Keratinocyte (primary cell): Measurements from ENCODE around the gene KRT82. TPM values are rescaled to one million over a fixed set of nuclear protein-coding genes. Genes with fewer than 3 reads are reported as not detected.

Source experiments
- DNase-seq: peaks from one replicate; pipeline ENCODE4 v3.0.0-alpha.2; 2011; ENCODE audit warnings: low read depth, missing footprints, low spot score
- FAIRE-seq: peaks from 2 replicates; lab custom pipeline; 2011; peaks lifted over from hg19 to GRCh38; lab: Jason Lieb, UNC
- H2AFZ ChIP-seq: 2 replicates; pipeline ENCODE4 v1.6.0; 2012; ENCODE audit warnings: low read length, control low read depth, inconsistent platforms; ENCODE audit not compliant: control insufficient read depth
- H3K27ac ChIP-seq: 2 replicates; pipeline ENCODE4 v1.5.1; 2011; ENCODE audit warnings: low read length; ENCODE audit not compliant: control insufficient read depth, insufficient read depth
- H3K27me3 ChIP-seq: 3 replicates; pipeline ENCODE4 v1.6.0; 2011; ENCODE audit warnings: low read length; ENCODE audit not compliant: control insufficient read depth, insufficient read depth; ENCODE audit errors: extremely low read depth
- H3K36me3 ChIP-seq, 2 experiments: 2 replicates in 1 of 2; 3 replicates in 1 of 2; pipeline ENCODE4 v1.5.1; 2011; ENCODE audit warnings: low read length in 2 of 2, mild to moderate bottlenecking in 1 of 2; ENCODE audit not compliant: control insufficient read depth in 2 of 2, insufficient read depth in 2 of 2; ENCODE audit errors: extremely low read depth in 1 of 2
- H3K4me1 ChIP-seq: 3 replicates; pipeline ENCODE4 v1.5.1; 2011; ENCODE audit warnings: low read length; ENCODE audit not compliant: control insufficient read depth, insufficient read depth; ENCODE audit errors: extremely low read depth
- H3K4me2 ChIP-seq: 3 replicates; pipeline ENCODE4 v1.6.0; 2011; ENCODE audit warnings: low read depth, low read length; ENCODE audit not compliant: control insufficient read depth, insufficient read depth; ENCODE audit errors: extremely low read depth
- H3K4me3 ChIP-seq, 3 experiments: fragments of 200-600 bp in 1 of 3; sonication (generic) in 1 of 3; 2 replicates in 2 of 3; 3 replicates in 1 of 3; pipeline ENCODE4 v1.5.1; 2011 to 2016; ENCODE audit warnings: low read length in 3 of 3, mild to moderate bottlenecking in 3 of 3, control low read depth in 2 of 3, inconsistent platforms in 1 of 3, low read depth in 1 of 3, mixed read lengths in 1 of 3, mixed run types in 1 of 3, moderate library complexity in 1 of 3; ENCODE audit not compliant: control insufficient read depth in 2 of 3, insufficient read depth in 2 of 3; ENCODE audit errors: extremely low read depth in 1 of 3
- H3K79me2 ChIP-seq: 2 replicates; pipeline ENCODE4 v1.6.0; 2012; ENCODE audit warnings: low read length; ENCODE audit not compliant: control insufficient read depth, insufficient read depth
- H3K9ac ChIP-seq: 3 replicates; pipeline ENCODE4 v1.6.0; 2011; ENCODE audit warnings: low read length; ENCODE audit not compliant: control insufficient read depth, insufficient read depth; ENCODE audit errors: extremely low read depth
- H3K9me1 ChIP-seq: 3 replicates; pipeline ENCODE4 v1.6.0; 2011; ENCODE audit warnings: low read length; ENCODE audit not compliant: control insufficient read depth, insufficient read depth; ENCODE audit errors: extremely low read depth
- H3K9me3 ChIP-seq: 2 replicates; pipeline ENCODE4 v1.5.1; 2012; ENCODE audit warnings: low read depth, low read length; ENCODE audit not compliant: control insufficient read depth
- H4K20me1 ChIP-seq: 3 replicates; pipeline ENCODE4 v1.6.0; 2011; ENCODE audit warnings: low read length; ENCODE audit not compliant: control insufficient read depth, insufficient read depth; ENCODE audit errors: extremely low read depth
- EZH2 ChIP-seq: IDR thresholded peaks from one replicate; pipeline ENCODE4 v1.6.1; 2012; ENCODE audit warnings: inconsistent platforms, mild to moderate bottlenecking, low read length, moderate library complexity
- dilution Hi-C: fragments of 300-500 bp; cut with MboI; formaldehyde crosslinking; loops from one replicate; pipeline ENCODE4 v1.7.0; 2020; ENCODE audit warnings: low sequenced_read_pairs; ENCODE audit not compliant: extremely low pct_ligation_motif_present
- polyA plus RNA-seq, 5 experiments: library from polyadenylated mRNA; depleted of rRNA in 3 of 5; stranded (reverse) in 3 of 5; stranded (forward) in 1 of 5; unstranded in 1 of 5; fragments of >200 nt; gene quantifications; 1 replicate in 1 of 5; 2 replicates in 3 of 5; 3 replicates in 1 of 5; pipeline versions ENCODE4 v1.2.1 to v1.2.3, GENCODE V29; 2011 to 2012; ENCODE audit warnings: missing spikeins in 2 of 5, low read depth in 1 of 5, low replicate concordance in 1 of 5
- TF ChIP-seq, protein P1 (sequence below), 3 experiments: IDR thresholded peaks in 1 of 3; conservative IDR thresholded peaks in 1 of 3; optimal IDR thresholded peaks in 1 of 3; 2 replicates in 2 of 3; 3 replicates in 1 of 3; pipeline versions ENCODE3 to v1.5.1; 2011; ENCODE audit warnings: low read length in 3 of 3, mild to moderate bottlenecking in 3 of 3, moderate library complexity in 2 of 3, control low read depth in 1 of 3, inconsistent platforms in 1 of 3; ENCODE audit not compliant: insufficient read depth in 2 of 3; ENCODE audit errors: extremely low read depth in 1 of 3

Gene KRT82
- polyA plus RNA-seq, 1 donor (not counting 4 experiments of a cell fraction or from before 2014, with no cell fraction given), result not detected

- Histone ChIP-seq H3K36me3 (no peaks in the 10 kb centered on the region), H2AFZ (no peak overlapping the region), H4K20me1 (no peaks in the 10 kb centered on the region), H3K4me2 (peak overlapping the region; percentile 1), H3K4me3 (no peak overlapping the region), H3K9ac (no peak overlapping the region), H3K27ac (peak overlapping the region; percentile 48), H3K9me1 (no peaks in the 10 kb centered on the region), H3K79me2 (no peaks in the 10 kb centered on the region), H3K9me3 (no peaks in the 10 kb centered on the region), H3K4me1 (peaks cover 52% of the 10 kb centered on the region), H3K27me3 (no peaks in the 10 kb centered on the region)
- TF ChIP-seq EZH2, result no peak
- no peak for DNase-seq
- peak; percentile 94 for FAIRE-seq
- dilution Hi-C loops, result no loop called here
These were observed 13.6 kb downstream of the KRT82 start for GRCh38 chr12:52392465-52393007.

DNA sequence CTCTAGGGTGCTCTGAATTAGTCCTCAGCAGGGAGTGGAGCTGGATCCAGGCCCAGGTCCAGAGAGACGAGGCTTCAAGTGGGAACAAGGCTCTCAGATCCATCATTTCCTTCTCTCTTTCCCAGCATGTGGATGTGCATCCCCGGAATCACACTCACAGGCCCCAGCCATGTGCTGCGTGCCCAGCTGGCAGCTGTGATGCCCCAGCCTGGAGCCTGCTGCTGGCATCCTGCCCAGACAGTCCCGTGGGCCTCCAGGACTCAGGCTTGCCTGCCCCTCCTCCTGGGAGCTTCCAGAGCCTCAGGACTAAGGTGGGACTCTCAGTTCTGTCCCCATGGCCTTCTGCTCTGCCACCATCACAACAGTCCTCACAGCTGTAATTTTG is 14.5 kb downstream of the KRT82 start:
- Histone ChIP-seq H3K27me3 (no peaks in the 10 kb centered on the region), H3K9me3 (no peaks in the 10 kb centered on the region), H3K36me3 (no peaks in the 10 kb centered on the region), H2AFZ (peak overlapping the region; percentile 11), H3K4me3 (peak overlapping the region in 1 of 3 experiments; percentile 4), H3K4me1 (peaks cover 52% of the 10 kb centered on the region), H3K9me1 (no peaks in the 10 kb centered on the region), H4K20me1 (no peaks in the 10 kb centered on the region), H3K9ac (peak overlapping the region; percentile 32), H3K27ac (peak overlapping the region; percentile 48), H3K4me2 (peak overlapping the region; percentile 17), H3K79me2 (no peaks in the 10 kb centered on the region)
- DNase-seq (no peak), FAIRE-seq (peak; percentile 63)
- TF ChIP-seq, protein P1, sequence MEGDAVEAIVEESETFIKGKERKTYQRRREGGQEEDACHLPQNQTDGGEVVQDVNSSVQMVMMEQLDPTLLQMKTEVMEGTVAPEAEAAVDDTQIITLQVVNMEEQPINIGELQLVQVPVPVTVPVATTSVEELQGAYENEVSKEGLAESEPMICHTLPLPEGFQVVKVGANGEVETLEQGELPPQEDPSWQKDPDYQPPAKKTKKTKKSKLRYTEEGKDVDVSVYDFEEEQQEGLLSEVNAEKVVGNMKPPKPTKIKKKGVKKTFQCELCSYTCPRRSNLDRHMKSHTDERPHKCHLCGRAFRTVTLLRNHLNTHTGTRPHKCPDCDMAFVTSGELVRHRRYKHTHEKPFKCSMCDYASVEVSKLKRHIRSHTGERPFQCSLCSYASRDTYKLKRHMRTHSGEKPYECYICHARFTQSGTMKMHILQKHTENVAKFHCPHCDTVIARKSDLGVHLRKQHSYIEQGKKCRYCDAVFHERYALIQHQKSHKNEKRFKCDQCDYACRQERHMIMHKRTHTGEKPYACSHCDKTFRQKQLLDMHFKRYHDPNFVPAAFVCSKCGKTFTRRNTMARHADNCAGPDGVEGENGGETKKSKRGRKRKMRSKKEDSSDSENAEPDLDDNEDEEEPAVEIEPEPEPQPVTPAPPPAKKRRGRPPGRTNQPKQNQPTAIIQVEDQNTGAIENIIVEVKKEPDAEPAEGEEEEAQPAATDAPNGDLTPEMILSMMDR (optimal IDR thresholded peaks at IDR 0.05 in 1 of 3, IDR thresholded peaks at IDR 0.05 in 1 of 3, conservative IDR thresholded peaks at IDR 0.05 in 1 of 3; ENCODE audit: extremely low read depth in 1 of 3, insufficient read depth in 2 of 3, low read length in 3 of 3), result no peak
- no peak for TF ChIP-seq EZH2
- dilution Hi-C loops, result no loop called here
